ENCODE results near the gene TOR2A.

- no peak for TF ChIP-seq POLR2A (IDR thresholded peaks at IDR 0.05)
- no peak for TF ChIP-seq POLR2AphosphoS5 (IDR thresholded peaks at IDR 0.05)
Measured at GRCh38 chr9:127751269-127752054, 16.4 kb upstream of the TOR2A start.

Measured in upper lobe of left lung (tissue), 4 donors.